GM11168 (cell line): Measurements from ENCODE around the gene FOSB.
"Not testable (repeated sequence)": the region's sequence is repeated elsewhere in the genome, so short reads cannot be mapped to it uniquely, and the experiment has no call there.

ENCODE experiments used
- in situ Hi-C: fragments of 300-500 bp; cut with MboI; formaldehyde crosslinking; loops from one replicate; pipeline ENCODE4 v1.12.0; 2022; ENCODE audit warnings: low sequenced_read_pairs; ENCODE audit not compliant: unreplicated experiment

FOSB gene

GRCh38 chr19:45500918-45501729 is 33.3 kb downstream of the FOSB start:
- in situ Hi-C loops, result no loop called here

GRCh38 chr19:45501730-45502014 is 33.9 kb downstream of the FOSB start:
- in situ Hi-C loops, result no loop called here

- in situ Hi-C loops, result no loop called here
These were observed 34.3 kb downstream of the FOSB start for GRCh38 chr19:45502111-45502510.

DNA sequence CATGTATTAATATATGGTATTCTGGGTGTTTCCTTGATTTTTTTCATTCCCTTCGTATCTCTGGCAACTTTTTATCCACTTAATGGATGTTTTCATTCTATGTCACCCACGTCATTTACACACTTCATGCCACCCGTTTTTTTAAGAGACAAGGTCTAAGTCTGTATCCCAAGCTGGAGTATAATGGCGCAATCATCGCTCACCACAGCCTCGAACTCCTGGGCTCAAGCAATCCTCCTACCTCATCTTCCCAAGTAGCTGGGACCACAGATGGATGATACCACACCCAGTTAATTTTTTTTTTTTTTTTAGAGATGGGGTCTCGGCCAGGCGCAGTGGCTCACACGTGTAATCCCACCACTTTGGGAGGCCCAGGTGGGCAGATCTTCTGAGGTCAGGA is 36.1 kb downstream of the FOSB start:
- in situ Hi-C loops, result no loop called here

DNA sequence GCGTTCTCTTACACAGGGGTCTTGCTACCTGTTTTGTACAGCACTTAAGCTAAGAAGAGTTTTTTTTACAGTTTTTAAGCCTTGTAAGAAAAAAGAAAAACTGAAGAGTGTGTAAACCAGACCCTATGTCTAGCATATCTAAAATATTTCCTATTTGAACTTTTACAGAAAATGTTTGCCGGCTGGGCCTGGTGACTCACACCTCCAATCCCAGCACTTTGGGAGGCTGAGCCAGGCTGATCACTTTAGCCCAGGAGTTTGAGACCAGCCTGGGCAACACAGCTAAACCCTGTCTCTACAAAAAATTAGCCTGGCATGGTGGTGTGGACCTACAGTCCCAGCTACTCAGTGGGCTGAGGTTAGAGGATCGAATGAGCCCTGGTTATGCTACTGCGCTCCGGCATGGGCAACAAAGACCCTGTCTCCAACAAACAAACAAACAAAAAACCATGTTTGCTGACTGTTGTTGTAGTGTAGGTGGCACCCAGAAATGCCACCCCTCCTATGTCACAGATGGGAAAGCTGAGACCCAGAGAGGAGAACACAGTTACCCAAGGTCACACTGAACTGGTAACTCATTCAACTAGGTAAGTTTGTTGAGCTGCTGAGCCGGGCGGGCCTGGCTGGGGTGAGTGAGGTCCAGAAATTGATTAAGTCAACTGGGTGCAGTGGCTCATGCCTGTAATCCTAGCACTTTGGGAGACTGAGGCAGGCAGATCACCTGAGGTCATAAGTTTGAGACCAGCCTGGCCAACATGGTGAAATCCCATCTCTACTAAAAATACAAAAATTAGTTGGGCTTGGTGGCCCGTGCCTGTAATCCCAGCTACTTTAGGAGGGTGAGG is 37.6 kb downstream of the FOSB start:
- in situ Hi-C loops, result no loop called here

DNA sequence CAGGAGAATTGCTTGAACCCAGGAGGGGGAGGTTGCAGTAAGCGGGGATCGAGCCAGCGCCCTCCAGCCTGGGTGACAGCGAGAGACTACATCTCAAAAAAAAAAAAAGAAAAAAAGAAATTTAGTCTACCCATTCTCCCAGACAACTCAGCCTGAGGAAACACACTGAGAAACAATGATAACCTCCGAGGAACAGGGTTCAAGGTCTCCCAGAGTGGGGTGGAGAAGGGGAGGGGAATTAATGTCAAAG is 38.1 kb downstream of the FOSB start:
- in situ Hi-C loops, result no loop called here

GRCh38 chr19:45506246-45506988 is 38.6 kb downstream of the FOSB start:
- in situ Hi-C loops, result no loop called here

- in situ Hi-C loops, result no loop called here
These were observed 39.4 kb downstream of the FOSB start, which contains the start of gene VASP for GRCh38 chr19:45506989-45507871. TSS of gene VASP (plus strand) at chr19:45507479. CDS start at chr19:45507772, 293 bp downstream.

DNA sequence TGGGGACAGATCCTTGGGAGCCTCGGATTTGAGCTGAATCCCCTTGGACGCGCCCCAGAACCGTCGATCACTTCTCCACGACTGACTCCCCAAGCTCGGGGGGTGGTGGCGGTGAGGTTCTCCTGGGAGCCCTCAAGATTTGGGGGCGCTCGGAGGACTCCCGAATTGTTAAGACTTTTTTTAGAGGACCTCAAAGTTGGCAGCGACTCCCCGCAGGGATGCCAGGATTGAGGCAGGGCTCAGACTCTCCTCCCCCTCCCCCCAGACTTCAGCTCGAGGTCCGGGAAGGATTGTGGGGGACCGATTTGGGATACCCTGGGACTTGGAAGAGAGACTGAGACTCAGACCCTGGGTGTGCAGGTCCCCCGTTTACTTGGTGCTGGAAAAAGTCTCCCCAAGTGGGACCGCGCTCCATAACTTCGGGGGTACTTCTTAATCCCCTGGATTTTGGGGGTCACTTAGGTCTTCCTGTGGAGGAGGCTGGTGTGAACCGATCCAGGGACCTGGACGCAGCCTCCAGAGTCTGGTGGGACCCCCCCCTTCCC is 40.1 kb downstream of the FOSB start:
- in situ Hi-C loops, result no loop called here

DNA sequence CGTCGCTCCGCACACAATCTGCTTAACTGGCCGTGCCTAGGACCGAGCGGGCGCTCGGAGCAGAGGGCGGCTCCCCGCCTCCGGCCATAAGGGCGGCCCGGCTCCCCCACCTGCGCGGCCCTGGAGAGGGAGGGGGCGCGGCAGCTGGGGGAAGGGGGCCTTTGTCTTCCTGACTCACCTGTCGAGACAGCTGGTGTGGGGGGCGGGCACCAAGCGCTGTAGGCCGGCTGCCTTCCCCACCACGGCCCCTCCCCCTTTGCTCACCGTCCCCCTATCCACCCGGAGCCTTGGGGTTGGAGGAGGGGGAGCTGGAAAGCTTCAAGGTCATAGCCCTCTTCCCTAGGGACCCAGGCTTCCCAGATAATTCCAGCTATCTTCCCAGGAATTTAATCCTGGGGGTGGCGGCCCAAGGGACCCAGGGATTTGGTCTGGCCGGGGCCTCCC is 40.6 kb downstream of the FOSB start:
- in situ Hi-C loops, result no loop called here

DNA sequence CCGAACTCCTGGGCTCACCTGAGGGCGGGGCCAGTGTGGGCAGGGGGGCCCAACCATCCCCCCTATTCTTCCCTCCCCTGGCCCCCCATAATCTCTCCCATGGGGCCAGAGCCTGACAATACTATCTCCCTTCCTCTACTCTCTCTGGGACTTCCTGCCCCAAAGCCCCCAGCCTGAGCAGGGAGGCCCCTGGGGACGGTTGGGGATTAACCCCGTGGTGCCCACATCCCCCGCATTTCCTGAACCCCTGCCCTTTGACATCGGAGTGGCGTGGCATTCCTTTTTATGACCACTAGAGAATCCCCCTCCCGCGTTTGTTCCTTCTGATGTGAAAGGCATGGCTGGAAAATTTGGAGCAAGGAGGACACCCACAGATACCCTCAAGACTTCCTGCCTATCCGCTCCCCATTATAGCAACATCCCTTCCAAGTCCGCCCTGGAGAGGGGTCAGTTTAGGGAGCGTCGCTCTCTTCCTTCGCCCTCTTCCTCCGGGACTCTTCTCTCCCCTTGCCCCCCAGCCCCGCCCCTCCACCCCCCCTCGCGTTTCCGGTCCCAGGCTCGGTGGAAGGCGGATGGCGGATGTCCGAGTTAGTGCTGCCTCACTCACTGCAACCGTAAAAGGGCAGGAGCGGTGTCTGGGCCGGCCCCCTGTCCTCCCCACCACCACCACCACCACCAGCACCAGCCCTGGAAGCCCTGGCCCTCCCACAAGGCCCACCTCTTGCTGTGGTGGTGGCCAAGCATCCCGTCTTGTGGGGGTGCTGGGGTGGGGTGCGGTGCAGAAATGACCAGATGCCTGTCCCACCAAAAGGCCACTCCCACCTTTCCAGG is 41.3 kb downstream of the FOSB start:
- in situ Hi-C loops, result no loop called here

GRCh38 chr19:45509692-45510015 is 41.9 kb downstream of the FOSB start:
- in situ Hi-C loops, result no loop called here

DNA sequence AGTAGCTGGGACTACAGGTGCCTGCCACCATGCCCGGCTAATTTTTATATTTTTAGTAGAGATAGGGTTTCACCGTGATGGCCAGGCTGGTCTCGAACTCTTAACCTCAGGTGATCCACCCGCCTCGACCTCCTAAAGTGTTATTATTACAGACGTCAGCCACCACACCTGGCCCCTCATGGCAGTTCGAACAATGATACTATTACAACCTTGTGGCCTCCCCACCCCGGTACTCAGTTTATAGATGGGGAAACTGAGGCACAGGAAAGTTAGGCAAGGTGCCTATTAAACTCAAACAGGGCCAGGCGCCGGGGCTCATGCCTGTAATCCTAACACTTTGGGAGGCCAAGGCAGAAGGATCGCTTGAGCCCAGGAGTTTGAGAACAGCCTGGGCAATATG is 42.6 kb downstream of the FOSB start:
- in situ Hi-C loops, result not testable (repeated sequence)

GRCh38 chr19:45511074-45511473 is 43.3 kb downstream of the FOSB start:
- in situ Hi-C loops, result no loop called here

DNA sequence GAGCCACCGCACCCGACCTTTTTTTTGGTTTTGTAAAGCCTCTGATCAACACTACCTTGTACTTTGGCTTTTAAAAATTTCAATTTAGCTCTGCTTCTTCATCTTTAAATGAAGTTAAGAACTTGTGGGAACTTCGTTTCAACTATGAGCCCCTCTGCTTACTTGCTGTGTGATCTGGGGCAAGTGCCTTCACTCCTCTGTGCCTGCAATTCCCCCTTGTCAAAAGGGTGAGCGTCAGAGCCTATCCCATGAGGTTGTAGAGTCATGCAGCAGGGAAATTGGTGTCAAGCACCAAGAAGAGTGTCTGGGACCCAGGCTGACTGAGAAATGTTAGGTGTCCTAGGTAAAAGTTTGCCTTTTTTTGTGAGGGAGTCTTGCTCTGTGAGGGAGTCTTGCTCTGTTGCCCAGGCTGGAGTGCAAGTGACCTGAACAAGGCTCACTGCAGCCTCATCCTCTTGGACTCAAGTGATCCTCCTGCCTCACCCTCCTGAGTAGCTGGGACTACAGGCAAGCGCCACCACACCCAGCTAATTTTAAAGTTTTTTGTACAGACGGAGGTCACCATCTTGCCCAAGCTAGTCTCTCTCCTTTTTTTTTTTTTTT is 45.2 kb downstream of the FOSB start:
- in situ Hi-C loops, result no loop called here

- in situ Hi-C loops, result no loop called here
These were observed 46.7 kb downstream of the FOSB start for GRCh38 chr19:45514376-45515051.

DNA sequence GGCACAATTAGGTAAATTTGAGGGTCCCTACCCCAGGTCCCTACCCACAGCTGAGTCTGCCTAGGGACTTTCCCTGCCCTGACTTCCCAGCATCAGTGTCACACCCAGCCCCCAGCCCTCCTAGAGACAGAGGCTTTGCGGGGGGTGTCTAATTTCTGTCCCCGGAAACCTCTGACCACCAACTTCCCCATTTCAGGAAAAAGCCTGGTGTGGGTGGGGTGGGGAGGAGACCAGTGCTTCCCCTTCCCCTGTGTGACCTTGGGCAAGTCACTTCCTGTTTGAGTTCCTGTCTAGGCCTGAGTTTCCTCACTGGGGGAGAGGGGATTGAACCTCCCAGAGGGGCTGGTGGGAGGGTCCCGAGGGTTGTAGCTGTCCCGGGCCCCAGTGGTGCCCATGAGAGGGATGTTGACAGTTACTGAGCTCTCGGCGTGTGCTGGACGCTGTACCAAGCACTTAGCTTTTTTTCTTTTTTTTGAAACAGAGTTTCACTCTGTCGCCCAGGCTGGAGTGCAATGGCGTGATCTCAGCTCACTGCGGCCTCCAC is 47.4 kb downstream of the FOSB start:
- in situ Hi-C loops, result no loop called here

GRCh38 chr19:45515807-45516401 is 48.1 kb downstream of the FOSB start:
- in situ Hi-C loops, result no loop called here
